Cardiac fibroblast (primary cell): ENCODE data around the gene LHCGR.

Experiments used
- DNase-seq, 2 donors: peaks; one replicate each; pipeline versions ENCODE4 v3.0.0 to v3.0.0-alpha.2; 2010; ENCODE audit warnings: low read depth in 2 of 2
- H3K4me3 ChIP-seq, 2 donors: replicated peaks in 1 of 2; 1 replicate in 1 of 2; 2 replicates in 1 of 2; pipeline ENCODE4 v1.5.1; 2011; ENCODE audit warnings: low read depth in 2 of 2, low read length in 2 of 2, mild to moderate bottlenecking in 2 of 2, moderate library complexity in 1 of 2
- TF ChIP-seq, protein P1 (sequence below): IDR thresholded peaks from one replicate; pipeline ENCODE4 v1.5.1; 2011; ENCODE audit warnings: low read depth, mild to moderate bottlenecking, low read length, inconsistent platforms

The LHCGR gene

DNA sequence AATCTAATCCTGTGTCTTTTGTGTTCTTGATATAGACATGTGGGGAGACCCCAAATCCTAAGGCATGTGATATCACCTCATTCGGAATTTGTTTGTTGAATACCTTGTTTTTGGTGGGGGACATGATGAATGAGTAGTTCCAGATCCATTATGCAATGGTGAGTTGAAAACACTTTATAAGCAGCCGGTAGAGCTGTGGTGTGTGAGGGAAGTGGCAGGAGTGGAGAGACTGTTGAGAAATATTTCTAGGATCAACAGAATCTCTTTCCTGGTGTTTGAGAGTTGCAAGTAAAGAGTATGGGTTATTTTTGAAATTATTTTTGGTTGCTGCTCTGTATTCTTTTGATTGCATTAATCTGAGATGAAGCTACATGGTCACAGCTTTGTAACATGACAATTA is 34.4 kb downstream of the LHCGR start:
- no peak for DNase-seq
- TF ChIP-seq, protein P1, sequence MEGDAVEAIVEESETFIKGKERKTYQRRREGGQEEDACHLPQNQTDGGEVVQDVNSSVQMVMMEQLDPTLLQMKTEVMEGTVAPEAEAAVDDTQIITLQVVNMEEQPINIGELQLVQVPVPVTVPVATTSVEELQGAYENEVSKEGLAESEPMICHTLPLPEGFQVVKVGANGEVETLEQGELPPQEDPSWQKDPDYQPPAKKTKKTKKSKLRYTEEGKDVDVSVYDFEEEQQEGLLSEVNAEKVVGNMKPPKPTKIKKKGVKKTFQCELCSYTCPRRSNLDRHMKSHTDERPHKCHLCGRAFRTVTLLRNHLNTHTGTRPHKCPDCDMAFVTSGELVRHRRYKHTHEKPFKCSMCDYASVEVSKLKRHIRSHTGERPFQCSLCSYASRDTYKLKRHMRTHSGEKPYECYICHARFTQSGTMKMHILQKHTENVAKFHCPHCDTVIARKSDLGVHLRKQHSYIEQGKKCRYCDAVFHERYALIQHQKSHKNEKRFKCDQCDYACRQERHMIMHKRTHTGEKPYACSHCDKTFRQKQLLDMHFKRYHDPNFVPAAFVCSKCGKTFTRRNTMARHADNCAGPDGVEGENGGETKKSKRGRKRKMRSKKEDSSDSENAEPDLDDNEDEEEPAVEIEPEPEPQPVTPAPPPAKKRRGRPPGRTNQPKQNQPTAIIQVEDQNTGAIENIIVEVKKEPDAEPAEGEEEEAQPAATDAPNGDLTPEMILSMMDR = no peak
- H3K4me3 ChIP-seq = no peak overlapping the region

DNA sequence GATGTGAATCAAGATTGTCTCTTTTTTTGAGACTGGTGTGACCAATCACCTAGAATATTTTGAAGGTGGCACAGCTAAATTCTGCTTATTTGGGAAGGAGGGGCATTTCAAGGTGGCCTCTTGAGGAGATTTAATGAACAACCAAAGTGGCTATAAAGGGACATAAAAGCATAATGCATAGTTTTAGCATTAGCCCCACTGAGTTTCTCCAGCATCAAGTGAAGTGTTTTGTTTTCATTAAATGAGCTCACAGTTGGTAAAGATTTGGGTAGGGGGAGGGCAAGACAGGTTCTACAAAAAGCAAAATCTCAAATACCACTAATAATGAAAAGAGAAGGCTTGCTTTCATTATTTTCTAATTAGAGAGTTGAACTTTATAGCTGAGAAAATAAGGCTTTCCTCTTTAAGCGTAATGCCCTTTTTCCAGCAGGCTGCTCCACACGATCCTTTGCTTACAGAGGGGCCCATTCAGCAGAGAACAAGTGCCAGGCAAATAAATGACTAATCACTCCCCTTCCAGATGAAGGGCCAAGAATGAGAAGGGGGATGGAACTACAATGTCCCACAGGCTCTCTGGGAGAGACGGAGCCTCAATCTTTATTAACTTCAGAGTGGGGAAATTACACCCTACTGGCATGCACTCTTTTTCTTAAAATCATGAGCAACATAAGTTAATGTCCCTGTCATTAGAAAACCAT is 35.9 kb downstream of the LHCGR start:
- DNase-seq = no peak
- H3K4me3 ChIP-seq = no peak overlapping the region
- TF ChIP-seq, protein P1 = no peak

DNA sequence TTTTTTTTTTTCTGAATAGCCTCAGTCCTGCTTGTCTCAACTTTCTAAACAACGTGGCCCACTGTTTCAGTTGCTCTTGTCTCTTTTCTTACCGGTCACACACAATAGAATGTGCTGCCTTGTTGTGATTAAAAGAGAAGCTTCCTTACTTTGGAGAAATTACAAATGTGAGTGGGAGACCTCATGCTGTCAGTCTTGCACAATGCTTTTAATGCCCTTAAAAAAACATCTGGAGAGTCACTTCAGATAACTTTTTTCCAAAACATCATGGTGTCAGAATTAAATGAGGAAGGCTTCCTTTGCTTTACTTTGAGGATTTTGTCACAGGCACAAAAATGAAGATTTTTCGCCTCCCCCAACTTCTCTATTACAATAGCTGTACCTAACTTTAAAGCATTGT is 37.7 kb downstream of the LHCGR start:
- H3K4me3 ChIP-seq = no peak overlapping the region
- DNase-seq = peak in 1 of 2 donors; percentile 52
- TF ChIP-seq, protein P1 = no peak

DNA sequence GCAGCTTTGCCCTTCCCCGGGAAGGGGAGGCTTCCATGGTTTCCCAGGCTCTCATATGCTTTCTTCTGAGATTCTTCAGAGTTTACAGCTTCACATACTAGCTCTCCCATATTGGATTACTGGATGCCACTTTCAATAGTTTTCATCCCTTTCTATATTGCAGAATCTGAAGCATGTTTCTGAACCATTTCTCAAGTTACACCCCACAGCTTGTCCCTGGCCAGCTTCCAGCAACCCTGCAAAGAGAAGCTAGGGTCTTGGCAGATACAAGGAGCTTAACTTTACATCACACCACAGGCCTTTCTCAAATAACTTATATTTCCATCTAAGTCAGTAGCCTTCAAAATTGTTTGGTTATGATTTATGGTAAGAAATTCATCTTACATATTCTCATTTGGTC is 39.6 kb downstream of the LHCGR start:
- TF ChIP-seq, protein P1 = no peak
- peak in 1 of 2 donors; percentile 77 for DNase-seq
- no peak overlapping the region for H3K4me3 ChIP-seq

DNA sequence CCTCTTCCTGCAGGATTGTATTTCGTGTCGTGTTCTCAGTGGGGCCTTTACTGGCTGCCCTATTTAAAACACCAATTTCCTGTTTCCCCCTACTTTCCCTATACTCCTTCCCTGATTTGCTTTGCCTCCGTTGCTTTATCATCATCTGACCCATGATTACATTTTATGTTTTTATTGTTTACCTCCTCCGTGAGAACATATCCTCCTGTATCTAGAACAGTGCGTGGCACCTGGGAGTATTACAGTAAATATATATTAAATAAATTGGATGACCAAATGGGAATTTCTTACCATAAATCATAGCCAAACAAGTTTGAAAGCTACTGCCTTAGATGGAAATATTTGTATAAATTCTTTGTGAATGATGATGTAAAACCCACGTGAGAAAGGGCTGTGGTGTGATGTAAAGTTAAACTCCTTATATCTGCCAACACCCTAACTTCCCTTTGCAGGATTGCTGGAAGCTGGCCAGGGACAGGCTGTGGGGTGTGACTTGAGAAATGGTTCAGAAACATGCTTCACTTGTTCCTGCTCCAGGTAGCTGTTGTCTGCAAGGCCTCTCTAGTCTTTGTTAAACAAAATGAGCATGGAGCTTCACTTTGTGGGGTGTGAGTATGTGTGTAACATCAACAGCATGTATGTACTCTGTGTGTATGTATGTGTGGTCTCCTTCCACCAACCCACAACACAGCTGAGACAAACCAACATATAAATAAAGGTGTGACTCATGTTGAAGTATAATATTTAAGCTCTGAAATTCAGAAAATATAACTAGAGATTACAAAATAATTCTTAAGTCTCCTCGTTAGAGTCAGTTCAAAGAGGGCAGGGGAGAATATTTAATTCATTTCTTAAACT is 40.3 kb downstream of the LHCGR start:
- TF ChIP-seq, protein P1 = no peak
- no peak overlapping the region for H3K4me3 ChIP-seq
- DNase-seq = peak; percentile 73 to 87

DNA sequence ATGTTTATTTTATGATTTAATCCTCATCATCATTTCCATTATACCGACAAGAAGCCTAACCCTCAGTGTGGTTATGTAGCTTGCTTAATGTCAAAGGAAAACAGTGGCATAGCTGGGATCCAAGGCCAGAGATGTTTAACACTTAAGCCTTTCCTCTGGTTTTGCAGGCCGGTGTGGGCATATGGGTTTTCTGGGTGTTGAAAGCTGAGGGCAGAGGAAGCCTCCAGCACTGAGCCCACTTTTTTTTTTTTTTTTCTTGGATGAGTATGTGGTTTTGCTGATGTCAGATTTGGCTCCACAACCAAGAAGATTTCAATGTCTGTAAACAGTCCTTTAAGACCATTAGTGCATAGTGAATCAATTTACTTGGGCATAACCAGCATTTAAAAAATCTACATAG is 41.3 kb downstream of the LHCGR start:
- no peak overlapping the region for H3K4me3 ChIP-seq
- peak; percentile 46 to 73 for DNase-seq
- TF ChIP-seq, protein P1 = no peak
